Astrocyte of the cerebellum (primary cell): ENCODE results near the gene SORCS2.

ENCODE experiments used
- DNase-seq: peaks from one replicate; pipeline ENCODE4 v3.0.0-alpha.2; 2011; ENCODE audit warnings: low read depth
- H3K4me3 ChIP-seq: 2 replicates; pipeline ENCODE4 v1.5.1; 2011; ENCODE audit warnings: mild to moderate bottlenecking, low read depth, low read length, moderate library complexity
- in situ Hi-C: cut with HindIII; loops from 2 replicates; pipeline ENCODE4 v1.10.0; 2017; ENCODE audit warnings: low sequenced_read_pairs
- TF ChIP-seq, protein P1 (sequence below): IDR thresholded peaks from 2 replicates; pipeline ENCODE4 v1.5.1; 2012; ENCODE audit warnings: low read length, low read depth, moderate library complexity, mild to moderate bottlenecking; ENCODE audit errors: missing control alignments

SORCS2 gene

DNA sequence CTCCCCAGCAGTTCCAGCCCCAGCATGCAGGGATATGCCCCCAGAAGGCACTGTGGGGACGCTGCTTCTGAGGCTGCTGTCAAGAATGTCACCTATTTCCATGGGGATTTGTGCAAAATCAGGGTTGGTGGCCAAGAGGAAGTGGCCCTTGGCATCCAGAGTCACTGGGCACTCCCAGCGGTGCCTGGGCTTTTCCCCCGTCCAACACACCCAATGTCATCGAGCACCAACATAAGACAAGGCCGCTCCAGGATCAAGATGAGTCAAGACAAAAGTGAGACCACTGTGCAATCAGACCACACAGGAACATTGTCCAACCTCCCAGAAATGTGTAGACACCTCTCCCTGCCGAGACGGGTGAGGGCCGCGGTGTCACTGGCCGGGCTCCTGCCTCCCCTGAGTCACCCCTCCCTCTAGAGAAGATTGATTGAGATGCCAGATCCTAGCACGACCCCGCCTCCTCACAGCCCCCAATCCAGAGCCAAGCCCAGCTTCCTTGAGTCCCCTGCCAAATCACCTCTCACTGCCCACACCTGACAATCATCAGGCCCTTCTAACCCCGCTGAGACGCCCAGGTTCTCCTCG lies 553.1 kb downstream of the SORCS2 start:
- in situ Hi-C loops = no loop called here
- DNase-seq = no peak
- H3K4me3 ChIP-seq = no peak overlapping the region
- TF ChIP-seq, protein P1, sequence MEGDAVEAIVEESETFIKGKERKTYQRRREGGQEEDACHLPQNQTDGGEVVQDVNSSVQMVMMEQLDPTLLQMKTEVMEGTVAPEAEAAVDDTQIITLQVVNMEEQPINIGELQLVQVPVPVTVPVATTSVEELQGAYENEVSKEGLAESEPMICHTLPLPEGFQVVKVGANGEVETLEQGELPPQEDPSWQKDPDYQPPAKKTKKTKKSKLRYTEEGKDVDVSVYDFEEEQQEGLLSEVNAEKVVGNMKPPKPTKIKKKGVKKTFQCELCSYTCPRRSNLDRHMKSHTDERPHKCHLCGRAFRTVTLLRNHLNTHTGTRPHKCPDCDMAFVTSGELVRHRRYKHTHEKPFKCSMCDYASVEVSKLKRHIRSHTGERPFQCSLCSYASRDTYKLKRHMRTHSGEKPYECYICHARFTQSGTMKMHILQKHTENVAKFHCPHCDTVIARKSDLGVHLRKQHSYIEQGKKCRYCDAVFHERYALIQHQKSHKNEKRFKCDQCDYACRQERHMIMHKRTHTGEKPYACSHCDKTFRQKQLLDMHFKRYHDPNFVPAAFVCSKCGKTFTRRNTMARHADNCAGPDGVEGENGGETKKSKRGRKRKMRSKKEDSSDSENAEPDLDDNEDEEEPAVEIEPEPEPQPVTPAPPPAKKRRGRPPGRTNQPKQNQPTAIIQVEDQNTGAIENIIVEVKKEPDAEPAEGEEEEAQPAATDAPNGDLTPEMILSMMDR = no peak

- TF ChIP-seq, protein P1 = no peak
- no peak overlapping the region for H3K4me3 ChIP-seq
- DNase-seq = no peak
- in situ Hi-C loops = no loop called here
These were observed 554.2 kb downstream of the SORCS2 start for GRCh38 chr4:7746351-7747061.

DNA sequence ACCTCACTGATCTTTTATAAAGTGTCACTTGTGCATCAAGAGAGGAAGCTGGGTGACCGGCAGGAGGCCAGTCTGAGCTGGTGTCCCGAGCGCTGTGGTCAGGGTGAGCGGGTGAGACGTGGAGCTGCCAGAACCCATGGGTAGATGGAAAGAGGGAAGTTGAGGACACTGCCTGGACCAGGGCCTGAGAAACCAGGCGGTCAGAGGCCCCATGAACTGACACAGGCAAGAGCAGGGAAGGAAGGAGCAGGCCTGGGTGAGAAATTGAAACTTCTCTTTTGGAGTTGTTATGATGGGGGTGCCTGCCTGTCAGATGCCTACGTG lies 554.7 kb downstream of the SORCS2 start:
- TF ChIP-seq, protein P1 = no peak
- H3K4me3 ChIP-seq = no peak overlapping the region
- in situ Hi-C loops = no loop called here
- DNase-seq = no peak

DNA sequence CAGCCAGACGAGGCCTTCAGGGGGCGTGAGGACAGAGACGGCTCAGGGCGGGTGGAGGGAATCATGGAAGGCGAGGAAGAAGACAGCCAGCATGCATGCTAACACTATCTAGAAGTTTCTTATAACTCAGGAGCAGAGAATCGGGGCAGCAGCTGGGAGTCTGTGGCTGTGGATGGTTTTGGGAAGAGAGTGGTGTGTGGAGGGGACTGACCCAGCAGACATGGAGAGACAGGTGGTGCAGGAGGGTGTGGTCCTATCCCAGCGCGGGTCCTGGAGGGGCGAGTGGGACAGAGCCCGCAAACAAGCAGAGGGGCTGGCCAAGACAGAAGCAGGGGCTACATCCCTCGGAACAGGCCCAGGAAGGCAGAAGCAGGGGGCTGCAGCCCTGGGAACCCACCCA lies 555.2 kb downstream of the SORCS2 start:
- no peak for DNase-seq
- in situ Hi-C loops = no loop called here
- no peak overlapping the region for H3K4me3 ChIP-seq
- TF ChIP-seq, protein P1 = no peak

- TF ChIP-seq, protein P1 = no peak
- in situ Hi-C loops = loop anchor here (5.0 to 10.0 kb wide), 2 partner anchors 52 to 56 kb away; no protein-coding TSS in a partner anchor
- no peak overlapping the region for H3K4me3 ChIP-seq
- DNase-seq = no peak
These were observed 558.2 kb downstream of the SORCS2 start for GRCh38 chr4:7750523-7750922.

- in situ Hi-C loops = loop anchor here (5.0 to 10.0 kb wide), 2 partner anchors 51 to 56 kb away; no protein-coding TSS in a partner anchor
These were observed 558.6 kb downstream of the SORCS2 start for GRCh38 chr4:7750972-7751371.

More at GRCh38 chr4:7750972-7751371, 558.6 kb downstream of the SORCS2 start:
- TF ChIP-seq, protein P1 = no peak
- DNase-seq = no peak
- H3K4me3 ChIP-seq = no peak overlapping the region
